ENCODE results near the gene RIC3. TPM values are rescaled to one million over a fixed set of nuclear protein-coding genes. Genes with fewer than 3 reads are reported as not detected.

RIC3 gene
- total RNA-seq, 1 experiment from 2014 or later, result not detected

- Histone ChIP-seq H4K20me1 (ENCODE audit: low read length) (no peaks in the 10 kb centered on the region), H3F3A (ENCODE audit: low read length, unreplicated experiment) (no peaks in the 10 kb centered on the region), H3K9me3 (ENCODE audit: low read length) (no peaks in the 10 kb centered on the region), H3K27ac (ENCODE audit: low read length) (no peak overlapping the region), H3K9me2 (replicated peaks; ENCODE audit: low read length) (no peaks in the 10 kb centered on the region), H3K27me3 (ENCODE audit: low read length) (peaks cover 10% of the 10 kb centered on the region; the same call in 1 of the 2 replicates), H3K79me2 (ENCODE audit: low read length) (no peaks in the 10 kb centered on the region), H3K9ac (ENCODE audit: low read length) (no peak overlapping the region), H2AFZ (ENCODE audit: low read length) (no peak overlapping the region), H3K36me3 (ENCODE audit: low read depth, low read length) (no peaks in the 10 kb centered on the region), H3K4me1 (ENCODE audit: insufficient read depth, low read length) (no peaks in the 10 kb centered on the region), H3K4me3 (ENCODE audit: low read length) (no peak overlapping the region), H3K4me2 (ENCODE audit: low read length) (no peak overlapping the region)
- POLR2A ChIA-PET (ENCODE audit: unreplicated experiment), result no interaction called here
- DNase-seq (no peak), ATAC-seq (no peak)
- CTCF ChIA-PET, result no interaction called here
- intact Hi-C loops (cut with micrococcal nuclease), result no loop called here
- no TSS peak for BruUV-seq (replicated peaks)
- TF ChIP-seq EZH2phosphoT487 (IDR thresholded peaks at IDR 0.05; ENCODE audit: borderline replicate concordance, low read length) (no peak), EZH2 (IDR thresholded peaks at IDR 0.05; ENCODE audit: low read length, unreplicated experiment) (no peak), CTCF (conservative IDR thresholded peaks at IDR 0.05; ENCODE audit: low read depth, low read length) (no peak)
Measured at GRCh38 chr11:8085011-8085645, 83.7 kb downstream of the RIC3 start.

GRCh38 chr11:8084352-8084751, 84.5 kb downstream of the RIC3 start:
- no peaks in the 10 kb centered on the region for H4K20me1 ChIP-seq (ENCODE audit: low read length)
- intact Hi-C loops (cut with micrococcal nuclease), result no loop called here
- no peak overlapping the region for H2AFZ ChIP-seq (ENCODE audit: low read length)
- no peak overlapping the region for H3K27ac ChIP-seq (ENCODE audit: low read length)
- H3K4me1 ChIP-seq (ENCODE audit: insufficient read depth, low read length), result no peaks in the 10 kb centered on the region
- no peak overlapping the region for H3K4me3 ChIP-seq (ENCODE audit: low read length)
- POLR2A ChIA-PET (ENCODE audit: unreplicated experiment), result no interaction called here
- no peak for ATAC-seq
- H3K4me2 ChIP-seq (ENCODE audit: low read length), result no peak overlapping the region
- CTCF ChIA-PET, result no interaction called here
- H3K36me3 ChIP-seq (ENCODE audit: low read depth, low read length), result no peaks in the 10 kb centered on the region
- TF ChIP-seq EZH2phosphoT487 (IDR thresholded peaks at IDR 0.05; ENCODE audit: borderline replicate concordance, low read length) (no peak), EZH2 (IDR thresholded peaks at IDR 0.05; ENCODE audit: low read length, unreplicated experiment) (no peak), CTCF (conservative IDR thresholded peaks at IDR 0.05; ENCODE audit: low read depth, low read length) (no peak)
- no peaks in the 10 kb centered on the region for H3K9me2 ChIP-seq (replicated peaks; ENCODE audit: low read length)
- no peak for DNase-seq
- no peak overlapping the region for H3K9ac ChIP-seq (ENCODE audit: low read length)
- BruUV-seq (replicated peaks), result no TSS peak
- no peaks in the 10 kb centered on the region for H3F3A ChIP-seq (ENCODE audit: low read length, unreplicated experiment)
- H3K9me3 ChIP-seq (ENCODE audit: low read length), result no peaks in the 10 kb centered on the region
- H3K79me2 ChIP-seq (ENCODE audit: low read length), result no peaks in the 10 kb centered on the region
- H3K27me3 ChIP-seq (ENCODE audit: low read length), result peaks cover 10% of the 10 kb centered on the region; the same call in 1 of the 2 replicates

- Histone ChIP-seq H3F3A (ENCODE audit: low read length, unreplicated experiment) (no peaks in the 10 kb centered on the region), H3K36me3 (ENCODE audit: low read depth, low read length) (no peaks in the 10 kb centered on the region), H2AFZ (ENCODE audit: low read length) (no peak overlapping the region), H3K9ac (ENCODE audit: low read length) (no peak overlapping the region), H3K9me2 (replicated peaks; ENCODE audit: low read length) (no peaks in the 10 kb centered on the region), H3K4me3 (ENCODE audit: low read length) (no peak overlapping the region), H3K4me1 (ENCODE audit: insufficient read depth, low read length) (no peaks in the 10 kb centered on the region), H3K79me2 (ENCODE audit: low read length) (no peaks in the 10 kb centered on the region), H3K27me3 (ENCODE audit: low read length) (peaks cover 10% of the 10 kb centered on the region; the same call in 1 of the 2 replicates), H4K20me1 (ENCODE audit: low read length) (no peaks in the 10 kb centered on the region), H3K4me2 (ENCODE audit: low read length) (no peak overlapping the region), H3K9me3 (ENCODE audit: low read length) (no peaks in the 10 kb centered on the region), H3K27ac (ENCODE audit: low read length) (no peak overlapping the region)
- no peak for DNase-seq
- intact Hi-C loops (cut with micrococcal nuclease), result no loop called here
- ChIA-PET POLR2A (ENCODE audit: unreplicated experiment) (no interaction called here), CTCF (no interaction called here)
- TF ChIP-seq EZH2phosphoT487 (IDR thresholded peaks at IDR 0.05; ENCODE audit: borderline replicate concordance, low read length), result no peak
- no peak for TF ChIP-seq EZH2 (IDR thresholded peaks at IDR 0.05; ENCODE audit: low read length, unreplicated experiment)
- no peak for TF ChIP-seq CTCF (conservative IDR thresholded peaks at IDR 0.05; ENCODE audit: low read depth, low read length)
- BruUV-seq (replicated peaks), result no TSS peak
- no peak for ATAC-seq
Measured at GRCh38 chr11:8083871-8084281, 84.9 kb downstream of the RIC3 start.
